ENCODE data around the gene KCNF1. TPM values are rescaled to one million over a fixed set of nuclear protein-coding genes. Genes with fewer than 3 reads are reported as not detected.

The KCNF1 gene
- total and polyA plus RNA-seq, 10 of the 15 experiments (the other 5 are each of a cell fraction or from before 2014, with no cell fraction given), result not detected

GRCh38 chr2:10922307-10923007 lies 10.7 kb downstream of the KCNF1 start (continued):
- TF ChIP-seq CTCF (IDR thresholded peaks at IDR 0.05 in 2 of 3, conservative IDR thresholded peaks at IDR 0.05 in 1 of 3; ENCODE audit: control insufficient read depth in 2 of 3, extremely low read depth in 1 of 3, insufficient read depth in 1 of 3, low read depth in 3 of 3, low read length in 3 of 3), result no peak
- no peak for TF ChIP-seq ETV6 (conservative IDR thresholded peaks at IDR 0.05 in 1 of 2, IDR thresholded peaks at IDR 0.05 in 1 of 2; ENCODE audit: borderline replicate concordance in 1 of 2, low read depth in 1 of 2)
- TF ChIP-seq PRDM15 (CRISPR knock-in tag; IDR thresholded peaks at IDR 0.05), result no peak
- no peak for TF ChIP-seq WRNIP1 (IDR thresholded peaks at IDR 0.05; ENCODE audit: borderline replicate concordance, low read depth, low read length)

GRCh38 chr2:10923008-10923375 lies 11.3 kb downstream of the KCNF1 start:
- no peak for ATAC-seq
- no peak overlapping the region for H3K9ac ChIP-seq (ENCODE audit: control insufficient read depth, insufficient read depth, low read length)
- 12% methylated on average over 7 of the region's 7 CpGs for WGBS (ENCODE audit: insufficient coverage, insufficient replicate concordance, low lambda C conversion rate, missing lambda C conversion rate)
- in situ Hi-C loops (cut with MboI) (no loop called here), intact Hi-C loops (cut with micrococcal nuclease; ENCODE audit: unreplicated experiment) (no loop called here)
- no peak for FAIRE-seq
- no peaks in the 10 kb centered on the region for H4K20me1 ChIP-seq (ENCODE audit: control insufficient read depth, insufficient read depth)
- H3K36me3 ChIP-seq (ENCODE audit: control insufficient read depth in 2 of 2, insufficient read depth in 2 of 2, low read length in 1 of 2), result no peaks in the 10 kb centered on the region
- H3K79me2 ChIP-seq (ENCODE audit: control insufficient read depth, insufficient read depth, low read length), result no peaks in the 10 kb centered on the region
- H3K9me3 ChIP-seq (replicated peaks; ENCODE audit: control insufficient read depth, insufficient read depth, low read length), result no peaks in the 10 kb centered on the region
- H3K27ac ChIP-seq (ENCODE audit: control insufficient read depth, insufficient read depth), result no peak overlapping the region
- no peaks in the 10 kb centered on the region for H3K4me1 ChIP-seq (ENCODE audit: control insufficient read depth, insufficient read depth, low read length)
- SMC1A ChIA-PET (ENCODE audit: uncharacterized antibody, unreplicated experiment), result no interaction called here
- no peaks in the 10 kb centered on the region; a peak in 2 of 4 replicates for H3K27me3 ChIP-seq (replicated peaks in 1 of 2; ENCODE audit: control insufficient read depth in 2 of 2, insufficient read depth in 2 of 2, low read length in 1 of 2)
- no peak for DNase-seq (ENCODE audit: low read depth, low spot score)
- POLR2A ChIA-PET, result no interaction called here
- H3K4me2 ChIP-seq (ENCODE audit: control insufficient read depth, insufficient read depth), result no peak overlapping the region
- CTCF ChIA-PET, result no interaction called here
- BruUV-seq (replicated peaks), result no TSS peak
- no peak overlapping the region for H2AFZ ChIP-seq (ENCODE audit: control insufficient read depth, low read depth, low read length)
- RAD21 ChIA-PET (ENCODE audit: unreplicated experiment), result no interaction called here
- H3K4me3 ChIP-seq, result no peak overlapping the region
- TF ChIP-seq IRF3 (IDR thresholded peaks at IDR 0.05) (no peak), E4F1 (IDR thresholded peaks at IDR 0.05; ENCODE audit: borderline replicate concordance, partially characterized antibody) (no peak), RELA (IDR thresholded peaks at IDR 0.05; ENCODE audit: borderline replicate concordance, partially characterized antibody) (no peak), EP300 (IDR thresholded peaks at IDR 0.05; ENCODE audit: borderline replicate concordance in 1 of 2, control insufficient read depth in 1 of 2, low read depth in 2 of 2, low read length in 2 of 2) (no peak), SUPT20H (IDR thresholded peaks at IDR 0.05; ENCODE audit: borderline replicate concordance, control insufficient read depth, low read depth, low read length) (no peak), BRCA1 (IDR thresholded peaks at IDR 0.05; ENCODE audit: low read depth, low read length) (no peak), ZNF24 (IDR thresholded peaks at IDR 0.05) (no peak), SP1 (IDR thresholded peaks at IDR 0.05; ENCODE audit: low read depth, low read length) (no peak)
